GM19043 (cell line): ENCODE measurements around the gene USP3.

Source experiments
- ATAC-seq: cut with Tn5 transposase; IDR thresholded peaks from one replicate; pipeline ENCODE4 v1.9.1; 2021; ENCODE audit warnings: low read depth; ENCODE audit not compliant: unreplicated experiment

USP3 gene

GRCh38 chr15:63636518-63637061 is 132.2 kb downstream of the USP3 start:
- ATAC-seq: no peak

GRCh38 chr15:63638839-63639238 is 134.4 kb downstream of the USP3 start:
- no peak for ATAC-seq

- no peak for ATAC-seq
Observed at GRCh38 chr15:63640146-63640545, 135.8 kb downstream of the USP3 start.
